GM23338 (cell line): ENCODE measurements around the gene IDE. TPM values are rescaled to one million over a fixed set of nuclear protein-coding genes. Genes with fewer than 3 reads are reported as not detected.

Source experiments
- ATAC-seq: fragments of 200-7000 bp; cut with Tn5 transposase; 3 replicates; pipeline ENCODE4 v1.9.1; 2020
- DNase-seq: peaks from one replicate; pipeline ENCODE4 v3.0.0-alpha.2; 2015; ENCODE audit warnings: low spot score
- H2AFZ ChIP-seq: fragments of 200-600 bp; sonication (generic); 2 replicates; pipeline ENCODE4 v1.8.0; 2016; ENCODE audit warnings: antibody characterized with exemption, mild to moderate bottlenecking, moderate library complexity
- H3F3A ChIP-seq: fragments of 200-600 bp; sonication (generic); replicated peaks from 2 replicates; pipeline ENCODE4 v1.8.0; 2017; ENCODE audit warnings: antibody characterized with exemption, mixed run types, low read depth
- H3K27ac ChIP-seq: fragments of 200-600 bp; sonication (generic); 2 replicates; pipeline ENCODE4 v1.6.1; 2016; ENCODE audit warnings: low read depth
- H3K27me3 ChIP-seq: fragments of 200-600 bp; sonication (generic); 2 replicates; pipeline ENCODE4 v1.8.0; 2016; ENCODE audit warnings: mild to moderate bottlenecking, mixed run types, moderate library complexity; ENCODE audit not compliant: insufficient read depth
- H3K36me3 ChIP-seq: fragments of 200-600 bp; sonication (generic); 2 replicates; pipeline ENCODE4 v1.8.0; 2016; ENCODE audit warnings: mild to moderate bottlenecking; ENCODE audit not compliant: insufficient read depth
- H3K4me1 ChIP-seq: fragments of 200-600 bp; sonication (generic); 2 replicates; pipeline ENCODE4 v1.8.0; 2016; ENCODE audit warnings: mild to moderate bottlenecking, moderate library complexity; ENCODE audit not compliant: insufficient read depth
- H3K4me2 ChIP-seq: fragments of 200-600 bp; sonication (generic); 2 replicates; pipeline ENCODE4 v1.7.1; 2017; ENCODE audit warnings: mixed run types
- H3K4me3 ChIP-seq: fragments of 200-600 bp; sonication (generic); 2 replicates; pipeline ENCODE4 v1.6.1; 2016; ENCODE audit warnings: mixed run types
- H3K79me2 ChIP-seq: fragments of 200-600 bp; sonication (generic); replicated peaks from 2 replicates; pipeline ENCODE4 v1.8.0; 2017; ENCODE audit warnings: mild to moderate bottlenecking; ENCODE audit not compliant: insufficient read depth
- H3K9me2 ChIP-seq: fragments of 200-600 bp; sonication (generic); 2 replicates; pipeline ENCODE4 v1.8.0; 2017; ENCODE audit not compliant: insufficient read depth
- H4K20me1 ChIP-seq: fragments of 200-600 bp; sonication (generic); replicated peaks from 2 replicates; pipeline ENCODE4 v1.8.0; 2017; ENCODE audit warnings: mild to moderate bottlenecking; ENCODE audit not compliant: insufficient read depth
- H3K27ac Mint-ChIP-seq: 2 replicates; pipeline ENCODE4 v1.8.0; 2020; ENCODE audit warnings: inconsistent platforms, mild to moderate bottlenecking, moderate library complexity, mixed read lengths
- H3K27me3 Mint-ChIP-seq: 3 replicates; pipeline ENCODE4 v1.8.0; 2022; ENCODE audit warnings: low read depth, mild to moderate bottlenecking, moderate library complexity, mixed read lengths, inconsistent platforms; ENCODE audit not compliant: insufficient read depth, poor library complexity
- H3K36me3 Mint-ChIP-seq: 3 replicates; pipeline ENCODE4 v1.8.0; 2021; ENCODE audit warnings: low read depth, mild to moderate bottlenecking, inconsistent platforms, moderate library complexity, mixed read lengths
- H3K4me1 Mint-ChIP-seq: 3 replicates; pipeline ENCODE4 v1.8.0; 2020; ENCODE audit warnings: mild to moderate bottlenecking, inconsistent platforms, mixed read lengths
- H3K4me3 Mint-ChIP-seq: 3 replicates; pipeline ENCODE4 v1.8.0; 2021; ENCODE audit warnings: moderate library complexity, mild to moderate bottlenecking, inconsistent platforms, mixed read lengths
- H3K9me3 Mint-ChIP-seq: 3 replicates; pipeline ENCODE4 v1.8.0; 2020; ENCODE audit warnings: moderate library complexity, mild to moderate bottlenecking, inconsistent platforms, mixed read lengths
- REST ChIP-seq: IDR thresholded peaks from one replicate; pipeline ENCODE4 v1.6.1; 2018; ENCODE audit warnings: antibody characterized with exemption; ENCODE audit not compliant: unreplicated experiment
- STAT1 ChIP-seq: IDR thresholded peaks from one replicate; pipeline ENCODE4 v1.6.1; 2016; ENCODE audit warnings: antibody characterized with exemption; ENCODE audit not compliant: unreplicated experiment
- polyA plus RNA-seq: library from polyadenylated mRNA; unstranded; fragments of >200 nt; fragmentation: Nextera tagmentation; extraction: Ambion mirVana; gene quantifications from 2 replicates; pipeline ENCODE4 v1.2.1, GENCODE V29; 2016
- total RNA-seq: library from RNA; depleted of rRNA; stranded (reverse); fragments of >200 nt; shearing (Covaris generic); gene quantifications from 2 replicates; pipeline ENCODE4 v1.2.3, GENCODE V29; 2014
- TF ChIP-seq, protein P1 (sequence below): fragments of 250-450 bp; sonication (Bioruptor Pico); IDR thresholded peaks from 2 replicates; pipeline ENCODE4 v1.5.0; 2020; ENCODE audit warnings: mild to moderate bottlenecking, moderate library complexity
- TF ChIP-seq, protein P2 (sequence below): IDR thresholded peaks from 2 replicates; pipeline ENCODE4 v1.6.1; 2016; ENCODE audit warnings: antibody characterized with exemption

Gene IDE
- total and polyA plus RNA-seq, 2 experiments from 2014 or later: 12.9 to 36.3 TPM

DNA sequence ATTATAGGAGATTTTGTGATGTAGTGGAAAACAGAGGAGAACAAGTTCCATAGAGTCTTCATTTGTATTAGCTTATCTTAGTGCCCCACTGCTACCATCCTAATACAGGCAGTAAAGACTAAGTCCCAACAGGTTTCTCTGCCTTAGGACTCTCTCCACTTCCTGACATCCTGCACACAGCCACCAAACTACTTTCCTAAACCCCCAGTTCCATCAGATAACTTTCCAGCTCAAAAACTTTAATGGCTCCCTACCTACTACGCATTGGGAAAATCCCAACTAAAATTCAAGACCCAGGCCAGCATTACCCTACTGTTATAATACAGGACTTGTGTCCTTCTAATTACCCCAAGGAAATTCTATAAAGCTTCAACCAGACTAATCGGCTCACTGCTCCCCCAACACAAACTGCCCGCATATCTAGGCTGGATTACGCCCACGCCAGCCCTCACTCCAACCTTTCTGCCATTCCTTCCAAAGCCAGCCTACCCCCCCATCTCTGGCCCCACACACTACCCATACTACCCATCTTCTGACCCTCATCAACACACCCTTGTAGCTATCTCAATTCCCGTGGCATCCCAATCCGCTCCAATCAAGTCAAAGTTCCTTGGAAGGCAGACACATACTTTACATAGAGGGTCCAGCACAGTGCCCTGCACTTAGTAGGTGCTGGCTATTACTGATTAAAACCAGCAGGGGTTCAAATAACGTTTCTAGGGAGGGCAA is 1.4 kb downstream of the IDE start (continued):
- TF ChIP-seq, protein P1, sequence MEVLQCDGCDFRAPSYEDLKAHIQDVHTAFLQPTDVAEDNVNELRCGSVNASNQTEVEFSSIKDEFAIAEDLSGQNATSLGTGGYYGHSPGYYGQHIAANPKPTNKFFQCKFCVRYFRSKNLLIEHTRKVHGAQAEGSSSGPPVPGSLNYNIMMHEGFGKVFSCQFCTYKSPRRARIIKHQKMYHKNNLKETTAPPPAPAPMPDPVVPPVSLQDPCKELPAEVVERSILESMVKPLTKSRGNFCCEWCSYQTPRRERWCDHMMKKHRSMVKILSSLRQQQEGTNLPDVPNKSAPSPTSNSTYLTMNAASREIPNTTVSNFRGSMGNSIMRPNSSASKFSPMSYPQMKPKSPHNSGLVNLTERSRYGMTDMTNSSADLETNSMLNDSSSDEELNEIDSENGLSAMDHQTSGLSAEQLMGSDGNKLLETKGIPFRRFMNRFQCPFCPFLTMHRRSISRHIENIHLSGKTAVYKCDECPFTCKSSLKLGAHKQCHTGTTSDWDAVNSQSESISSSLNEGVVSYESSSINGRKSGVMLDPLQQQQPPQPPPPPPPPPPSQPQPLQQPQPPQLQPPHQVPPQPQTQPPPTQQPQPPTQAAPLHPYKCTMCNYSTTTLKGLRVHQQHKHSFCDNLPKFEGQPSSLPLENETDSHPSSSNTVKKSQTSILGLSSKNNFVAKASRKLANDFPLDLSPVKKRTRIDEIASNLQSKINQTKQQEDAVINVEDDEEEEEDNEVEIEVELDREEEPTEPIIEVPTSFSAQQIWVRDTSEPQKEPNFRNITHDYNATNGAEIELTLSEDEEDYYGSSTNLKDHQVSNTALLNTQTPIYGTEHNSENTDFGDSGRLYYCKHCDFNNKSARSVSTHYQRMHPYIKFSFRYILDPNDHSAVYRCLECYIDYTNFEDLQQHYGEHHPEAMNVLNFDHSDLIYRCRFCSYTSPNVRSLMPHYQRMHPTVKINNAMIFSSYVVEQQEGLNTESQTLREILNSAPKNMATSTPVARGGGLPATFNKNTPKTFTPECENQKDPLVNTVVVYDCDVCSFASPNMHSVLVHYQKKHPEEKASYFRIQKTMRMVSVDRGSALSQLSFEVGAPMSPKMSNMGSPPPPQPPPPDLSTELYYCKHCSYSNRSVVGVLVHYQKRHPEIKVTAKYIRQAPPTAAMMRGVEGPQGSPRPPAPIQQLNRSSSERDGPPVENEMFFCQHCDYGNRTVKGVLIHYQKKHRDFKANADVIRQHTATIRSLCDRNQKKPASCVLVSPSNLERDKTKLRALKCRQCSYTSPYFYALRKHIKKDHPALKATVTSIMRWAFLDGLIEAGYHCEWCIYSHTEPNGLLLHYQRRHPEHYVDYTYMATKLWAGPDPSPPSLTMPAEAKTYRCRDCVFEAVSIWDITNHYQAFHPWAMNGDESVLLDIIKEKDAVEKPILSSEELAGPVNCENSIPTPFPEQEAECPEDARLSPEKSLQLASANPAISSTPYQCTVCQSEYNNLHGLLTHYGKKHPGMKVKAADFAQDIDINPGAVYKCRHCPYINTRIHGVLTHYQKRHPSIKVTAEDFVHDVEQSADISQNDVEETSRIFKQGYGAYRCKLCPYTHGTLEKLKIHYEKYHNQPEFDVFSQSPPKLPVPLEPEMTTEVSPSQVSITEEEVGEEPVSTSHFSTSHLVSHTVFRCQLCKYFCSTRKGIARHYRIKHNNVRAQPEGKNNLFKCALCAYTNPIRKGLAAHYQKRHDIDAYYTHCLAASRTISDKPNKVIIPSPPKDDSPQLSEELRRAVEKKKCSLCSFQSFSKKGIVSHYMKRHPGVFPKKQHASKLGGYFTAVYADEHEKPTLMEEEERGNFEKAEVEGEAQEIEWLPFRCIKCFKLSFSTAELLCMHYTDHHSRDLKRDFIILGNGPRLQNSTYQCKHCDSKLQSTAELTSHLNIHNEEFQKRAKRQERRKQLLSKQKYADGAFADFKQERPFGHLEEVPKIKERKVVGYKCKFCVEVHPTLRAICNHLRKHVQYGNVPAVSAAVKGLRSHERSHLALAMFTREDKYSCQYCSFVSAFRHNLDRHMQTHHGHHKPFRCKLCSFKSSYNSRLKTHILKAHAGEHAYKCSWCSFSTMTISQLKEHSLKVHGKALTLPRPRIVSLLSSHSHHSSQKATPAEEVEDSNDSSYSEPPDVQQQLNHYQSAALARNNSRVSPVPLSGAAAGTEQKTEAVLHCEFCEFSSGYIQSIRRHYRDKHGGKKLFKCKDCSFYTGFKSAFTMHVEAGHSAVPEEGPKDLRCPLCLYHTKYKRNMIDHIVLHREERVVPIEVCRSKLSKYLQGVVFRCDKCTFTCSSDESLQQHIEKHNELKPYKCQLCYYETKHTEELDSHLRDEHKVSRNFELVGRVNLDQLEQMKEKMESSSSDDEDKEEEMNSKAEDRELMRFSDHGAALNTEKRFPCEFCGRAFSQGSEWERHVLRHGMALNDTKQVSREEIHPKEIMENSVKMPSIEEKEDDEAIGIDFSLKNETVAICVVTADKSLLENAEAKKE (CRISPR knock-in tag): no peak
- TF ChIP-seq REST (no peak), STAT1 (no peak)

GRCh38 chr10:92571649-92572048 is 2.2 kb downstream of the IDE start:
- peaks cover 66% of the 10 kb centered on the region for H3K79me2 ChIP-seq
- peaks cover 9% of the 10 kb centered on the region for H3K27me3 ChIP-seq
- Mint-ChIP-seq H3K9me3 (no peaks in the 10 kb centered on the region), H3K4me1 (peaks cover 34% of the 10 kb centered on the region), H3K4me3 (peak overlapping the region; percentile 71; the same call in 2 of the 3 replicates), H3K27ac (no peak overlapping the region), H3K27me3 (peaks cover 4% of the 10 kb centered on the region), H3K36me3 (peaks cover 11% of the 10 kb centered on the region; the same call in 1 of the 3 replicates)
- H2AFZ ChIP-seq: no peak overlapping the region
- peaks cover 27% of the 10 kb centered on the region for H3K4me1 ChIP-seq
- peak overlapping the region; percentile 94 for H3K4me3 ChIP-seq
- H3K27ac ChIP-seq: no peak overlapping the region
- no peaks in the 10 kb centered on the region for H3K9me2 ChIP-seq
- ATAC-seq (no peak), DNase-seq (no peak)
- H3K4me2 ChIP-seq: peak overlapping the region; percentile 75
- H3K36me3 ChIP-seq: no peaks in the 10 kb centered on the region
- peaks cover 7% of the 10 kb centered on the region; the same call in 1 of the 2 replicates for H3F3A ChIP-seq
- peaks cover 25% of the 10 kb centered on the region for H4K20me1 ChIP-seq
- TF ChIP-seq, protein P2, sequence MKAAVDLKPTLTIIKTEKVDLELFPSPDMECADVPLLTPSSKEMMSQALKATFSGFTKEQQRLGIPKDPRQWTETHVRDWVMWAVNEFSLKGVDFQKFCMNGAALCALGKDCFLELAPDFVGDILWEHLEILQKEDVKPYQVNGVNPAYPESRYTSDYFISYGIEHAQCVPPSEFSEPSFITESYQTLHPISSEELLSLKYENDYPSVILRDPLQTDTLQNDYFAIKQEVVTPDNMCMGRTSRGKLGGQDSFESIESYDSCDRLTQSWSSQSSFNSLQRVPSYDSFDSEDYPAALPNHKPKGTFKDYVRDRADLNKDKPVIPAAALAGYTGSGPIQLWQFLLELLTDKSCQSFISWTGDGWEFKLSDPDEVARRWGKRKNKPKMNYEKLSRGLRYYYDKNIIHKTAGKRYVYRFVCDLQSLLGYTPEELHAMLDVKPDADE: no peak
- no peak for TF ChIP-seq STAT1
